ENCODE measurements around the gene NHS.

NHS gene

GRCh38 chrX:17592117-17592516, 217.1 kb downstream of the NHS start:
- Histone ChIP-seq H3K9me3 (ENCODE audit: control insufficient read depth, insufficient read depth, low read length) (no peaks in the 10 kb centered on the region), H3K9ac (ENCODE audit: low read depth, low read length) (no peak overlapping the region), H3K36me3 (ENCODE audit: insufficient read depth, low read length) (no peaks in the 10 kb centered on the region), H3K4me1 (ENCODE audit: insufficient read depth, low read length) (peaks cover 11% of the 10 kb centered on the region)

GRCh38 chrX:17594693-17595092, 219.7 kb downstream of the NHS start:
- Histone ChIP-seq H3K9me3 (ENCODE audit: control insufficient read depth, insufficient read depth, low read length) (no peaks in the 10 kb centered on the region), H3K9ac (ENCODE audit: low read depth, low read length) (no peak overlapping the region), H3K36me3 (ENCODE audit: insufficient read depth, low read length) (no peaks in the 10 kb centered on the region), H3K4me1 (ENCODE audit: insufficient read depth, low read length) (peaks cover 7% of the 10 kb centered on the region)

DNA sequence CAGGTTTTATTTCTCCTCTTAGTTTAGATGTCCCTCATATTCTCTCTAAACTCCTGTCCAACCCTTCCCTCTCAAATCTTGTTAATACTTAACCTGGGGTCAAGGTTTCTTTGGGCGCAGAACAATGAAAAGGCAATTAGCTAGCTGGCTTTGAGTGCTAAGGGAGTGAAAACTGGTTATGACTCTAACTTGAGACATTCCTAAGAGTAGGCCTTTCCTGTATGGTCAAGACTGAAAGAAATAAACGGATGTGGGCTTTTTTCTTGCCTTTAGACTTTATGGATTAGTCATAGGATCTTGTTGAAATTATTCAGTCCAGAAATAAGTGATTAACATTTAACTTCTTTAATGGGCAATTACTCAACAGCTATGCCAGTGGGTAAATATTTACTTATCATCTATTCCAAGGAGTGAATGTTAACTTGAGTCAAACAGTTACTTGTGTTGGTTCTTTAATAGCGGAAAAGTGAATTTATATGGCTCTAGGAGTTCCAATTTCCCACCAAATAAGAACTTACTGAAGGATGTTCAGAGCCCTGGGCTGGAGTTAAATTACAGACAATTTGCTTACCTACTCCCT, 220.5 kb downstream of the NHS start:
- Histone ChIP-seq H3K36me3 (ENCODE audit: insufficient read depth, low read length) (no peaks in the 10 kb centered on the region), H3K9ac (ENCODE audit: low read depth, low read length) (no peak overlapping the region), H3K4me1 (ENCODE audit: insufficient read depth, low read length) (peaks cover 15% of the 10 kb centered on the region), H3K9me3 (ENCODE audit: control insufficient read depth, insufficient read depth, low read length) (no peaks in the 10 kb centered on the region)

DNA sequence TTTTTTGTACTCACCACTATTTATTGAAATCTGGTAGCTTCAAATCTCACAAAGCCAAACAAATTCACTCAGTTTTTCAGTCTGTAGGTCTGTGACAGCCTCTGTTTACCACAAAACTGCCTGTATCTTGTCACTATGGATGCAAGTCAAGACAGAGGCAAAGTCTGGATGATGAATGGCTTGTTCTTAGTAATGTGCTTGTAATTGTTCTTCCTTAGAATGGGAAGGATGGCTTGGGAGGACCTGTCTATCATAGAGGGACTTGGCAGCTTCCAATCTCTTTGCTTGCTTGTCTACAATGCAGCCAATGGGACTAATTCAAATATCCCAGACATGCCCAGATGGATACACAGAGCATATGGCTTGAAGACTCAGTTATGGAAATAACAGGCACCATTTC, 221.1 kb downstream of the NHS start:
- Histone ChIP-seq H3K9me3 (ENCODE audit: control insufficient read depth, insufficient read depth, low read length) (no peaks in the 10 kb centered on the region), H3K36me3 (ENCODE audit: insufficient read depth, low read length) (no peaks in the 10 kb centered on the region), H3K4me1 (ENCODE audit: insufficient read depth, low read length) (peaks cover 16% of the 10 kb centered on the region), H3K9ac (ENCODE audit: low read depth, low read length) (no peak overlapping the region)

DNA sequence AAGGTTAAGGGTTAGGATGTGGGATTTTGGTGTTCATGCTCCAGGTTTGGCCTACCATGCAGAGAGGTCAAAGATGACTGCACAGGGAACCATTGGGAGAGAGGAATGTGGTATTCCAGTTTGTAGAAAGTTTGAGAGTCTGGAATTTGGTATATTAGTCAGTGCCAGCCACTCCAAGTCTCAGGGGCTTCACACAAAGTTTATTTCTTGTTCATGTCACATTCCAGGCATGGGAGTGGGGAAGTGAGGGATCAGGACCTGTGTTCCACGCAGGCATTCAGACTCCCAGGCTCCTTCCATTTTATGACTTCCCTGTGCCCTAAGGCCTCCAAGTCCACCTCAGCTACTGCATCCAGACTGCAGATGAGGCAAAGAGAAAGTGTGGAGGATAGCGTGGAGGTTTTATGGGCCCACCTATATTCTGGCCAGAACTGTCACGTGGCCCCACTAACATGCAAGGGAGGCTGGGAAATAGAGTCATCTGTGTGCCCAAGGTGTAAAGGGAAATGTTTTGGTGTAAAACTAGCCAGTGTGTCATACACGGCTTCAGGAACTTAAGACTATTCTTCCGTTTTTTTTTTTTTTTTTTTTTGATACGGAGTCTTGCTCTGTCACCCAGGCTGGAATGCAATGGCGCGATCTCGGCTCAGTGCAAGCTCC, 221.7 kb downstream of the NHS start:
- Histone ChIP-seq H3K9me3 (ENCODE audit: control insufficient read depth, insufficient read depth, low read length) (no peaks in the 10 kb centered on the region), H3K36me3 (ENCODE audit: insufficient read depth, low read length) (no peaks in the 10 kb centered on the region), H3K4me1 (ENCODE audit: insufficient read depth, low read length) (peaks cover 20% of the 10 kb centered on the region), H3K9ac (ENCODE audit: low read depth, low read length) (no peak overlapping the region)

- Histone ChIP-seq H3K9me3 (ENCODE audit: control insufficient read depth, insufficient read depth, low read length) (no peaks in the 10 kb centered on the region), H3K9ac (ENCODE audit: low read depth, low read length) (no peak overlapping the region), H3K4me1 (ENCODE audit: insufficient read depth, low read length) (peaks cover 26% of the 10 kb centered on the region), H3K36me3 (ENCODE audit: insufficient read depth, low read length) (no peaks in the 10 kb centered on the region)
Measured at GRCh38 chrX:17597327-17597726, 222.3 kb downstream of the NHS start.

- H3K9me3 ChIP-seq (ENCODE audit: control insufficient read depth, insufficient read depth, low read length) = no peaks in the 10 kb centered on the region
- no peaks in the 10 kb centered on the region for H3K36me3 ChIP-seq (ENCODE audit: insufficient read depth, low read length)
- peaks cover 28% of the 10 kb centered on the region for H3K4me1 ChIP-seq (ENCODE audit: insufficient read depth, low read length)
- H3K9ac ChIP-seq (ENCODE audit: low read depth, low read length) = no peak overlapping the region
Measured at GRCh38 chrX:17597836-17598439, 222.9 kb downstream of the NHS start.

GRCh38 chrX:17601441-17602200, 226.6 kb downstream of the NHS start:
- Histone ChIP-seq H3K9me3 (ENCODE audit: control insufficient read depth, insufficient read depth, low read length) (no peaks in the 10 kb centered on the region), H3K4me1 (ENCODE audit: insufficient read depth, low read length) (peaks cover 28% of the 10 kb centered on the region), H3K9ac (ENCODE audit: low read depth, low read length) (no peak overlapping the region), H3K36me3 (ENCODE audit: insufficient read depth, low read length) (no peaks in the 10 kb centered on the region)

DNA sequence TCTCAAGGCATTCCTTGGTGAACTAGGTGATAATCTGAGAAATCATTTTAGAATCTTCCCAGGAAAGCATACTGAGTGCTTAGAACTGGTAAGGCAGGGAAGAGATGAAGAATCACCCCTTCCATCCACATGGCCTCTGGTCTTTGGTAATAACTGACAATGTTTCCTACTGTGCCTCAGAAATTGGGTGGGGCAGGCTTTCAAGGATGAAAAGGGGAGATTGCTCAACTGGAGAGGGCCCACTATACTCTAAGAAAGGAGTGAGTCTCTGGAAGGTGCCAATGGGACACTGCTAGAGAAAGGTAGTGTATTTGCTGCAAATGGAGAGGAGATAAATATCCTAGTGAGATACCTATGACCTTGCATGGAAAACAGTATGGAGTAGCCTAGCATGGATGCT, 227.2 kb downstream of the NHS start:
- no peak overlapping the region for H3K9ac ChIP-seq (ENCODE audit: low read depth, low read length)
- no peaks in the 10 kb centered on the region for H3K36me3 ChIP-seq (ENCODE audit: insufficient read depth, low read length)
- no peaks in the 10 kb centered on the region for H3K9me3 ChIP-seq (ENCODE audit: control insufficient read depth, insufficient read depth, low read length)
- H3K4me1 ChIP-seq (ENCODE audit: insufficient read depth, low read length) = peaks cover 28% of the 10 kb centered on the region

DNA sequence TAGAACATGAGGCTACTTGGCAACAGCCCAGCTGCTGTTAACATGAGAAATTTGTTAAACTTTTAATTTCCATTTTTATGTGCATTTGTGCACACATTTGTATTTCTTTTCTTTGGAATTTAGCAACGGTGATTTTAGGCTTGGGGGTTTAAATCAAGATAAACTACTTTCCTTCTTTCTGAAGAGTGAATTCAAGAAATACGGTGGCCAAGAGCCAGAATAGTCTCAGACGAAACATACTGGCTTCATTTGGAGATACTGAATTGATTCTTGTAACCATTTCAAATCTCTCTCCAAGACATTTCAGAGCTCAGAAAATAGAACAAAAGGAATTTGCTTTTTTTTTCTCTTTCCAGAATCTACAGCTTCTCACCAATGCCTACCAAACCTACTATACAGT, 228.2 kb downstream of the NHS start:
- Histone ChIP-seq H3K9ac (ENCODE audit: low read depth, low read length) (no peak overlapping the region), H3K36me3 (ENCODE audit: insufficient read depth, low read length) (no peaks in the 10 kb centered on the region), H3K9me3 (ENCODE audit: control insufficient read depth, insufficient read depth, low read length) (no peaks in the 10 kb centered on the region), H3K4me1 (ENCODE audit: insufficient read depth, low read length) (peaks cover 28% of the 10 kb centered on the region)

DNA sequence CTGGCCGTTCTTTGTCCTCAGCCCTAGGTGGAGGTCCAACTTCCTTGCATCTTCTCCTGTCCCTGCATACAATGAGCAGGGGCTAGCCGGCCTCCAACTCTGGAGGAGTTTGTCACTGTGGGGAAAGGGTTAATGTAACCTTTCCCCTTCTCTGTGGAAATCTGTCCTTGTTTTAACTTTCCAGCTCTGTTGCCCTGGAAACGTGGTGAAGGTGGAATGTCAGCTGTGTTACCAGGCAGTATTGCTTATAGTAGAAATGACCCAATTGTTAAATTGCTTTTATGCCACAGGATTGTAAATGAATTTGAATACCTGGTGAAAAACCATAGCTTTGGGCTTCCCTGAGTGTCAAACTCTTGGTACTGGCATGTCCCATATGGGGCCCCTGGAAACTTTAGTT, 230.7 kb downstream of the NHS start:
- H3K9me3 ChIP-seq (ENCODE audit: control insufficient read depth, insufficient read depth, low read length) = no peaks in the 10 kb centered on the region
- no peaks in the 10 kb centered on the region for H3K36me3 ChIP-seq (ENCODE audit: insufficient read depth, low read length)
- H3K9ac ChIP-seq (ENCODE audit: low read depth, low read length) = no peak overlapping the region
- H3K4me1 ChIP-seq (ENCODE audit: insufficient read depth, low read length) = peaks cover 18% of the 10 kb centered on the region

DNA sequence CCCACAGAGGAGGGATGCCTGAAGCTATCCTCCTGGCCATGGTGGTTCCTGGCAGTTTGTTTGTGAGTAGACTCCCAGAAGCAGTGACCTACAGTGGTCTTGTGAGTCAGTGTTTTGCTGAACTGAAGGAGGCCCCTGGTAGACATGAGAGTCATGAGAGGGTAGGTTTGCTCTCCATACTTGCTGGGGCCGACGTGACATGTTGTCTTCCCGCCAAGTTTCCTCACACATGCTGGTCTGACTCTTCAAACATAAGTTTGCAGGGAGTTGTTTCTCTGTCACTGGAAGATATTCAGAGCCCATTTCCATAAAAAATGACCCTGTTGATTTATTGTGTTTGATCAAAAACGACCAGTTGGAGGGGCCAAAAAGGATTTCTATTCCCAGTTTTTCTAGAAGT, 231.2 kb downstream of the NHS start:
- Histone ChIP-seq H3K9me3 (ENCODE audit: control insufficient read depth, insufficient read depth, low read length) (no peaks in the 10 kb centered on the region), H3K4me1 (ENCODE audit: insufficient read depth, low read length) (peaks cover 13% of the 10 kb centered on the region), H3K36me3 (ENCODE audit: insufficient read depth, low read length) (no peaks in the 10 kb centered on the region), H3K9ac (ENCODE audit: low read depth, low read length) (no peak overlapping the region)

DNA sequence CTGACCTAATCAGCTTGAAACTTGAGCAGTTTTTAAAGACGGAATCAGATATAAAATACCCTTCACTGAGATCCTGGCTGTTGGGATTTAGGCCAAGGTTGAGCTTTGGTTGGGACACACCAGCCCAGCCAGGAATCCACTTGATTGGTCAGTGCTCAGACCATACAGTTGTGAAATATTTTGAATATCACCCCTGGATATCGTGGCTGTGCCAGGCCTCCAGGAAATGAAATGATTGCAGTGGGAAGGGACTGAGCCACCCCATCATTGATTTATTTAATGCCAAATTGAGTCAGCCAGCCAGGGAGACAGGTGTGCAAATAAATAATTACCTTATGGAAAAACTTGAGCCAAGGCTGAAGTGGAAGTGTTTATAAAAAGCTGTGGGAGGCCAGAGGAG, 233.9 kb downstream of the NHS start:
- Histone ChIP-seq H3K4me1 (ENCODE audit: insufficient read depth, low read length) (peaks cover 3% of the 10 kb centered on the region; the same call in 1 of the 2 replicates), H3K9ac (ENCODE audit: low read depth, low read length) (no peak overlapping the region), H3K36me3 (ENCODE audit: insufficient read depth, low read length) (no peaks in the 10 kb centered on the region), H3K9me3 (ENCODE audit: control insufficient read depth, insufficient read depth, low read length) (no peaks in the 10 kb centered on the region)

DNA sequence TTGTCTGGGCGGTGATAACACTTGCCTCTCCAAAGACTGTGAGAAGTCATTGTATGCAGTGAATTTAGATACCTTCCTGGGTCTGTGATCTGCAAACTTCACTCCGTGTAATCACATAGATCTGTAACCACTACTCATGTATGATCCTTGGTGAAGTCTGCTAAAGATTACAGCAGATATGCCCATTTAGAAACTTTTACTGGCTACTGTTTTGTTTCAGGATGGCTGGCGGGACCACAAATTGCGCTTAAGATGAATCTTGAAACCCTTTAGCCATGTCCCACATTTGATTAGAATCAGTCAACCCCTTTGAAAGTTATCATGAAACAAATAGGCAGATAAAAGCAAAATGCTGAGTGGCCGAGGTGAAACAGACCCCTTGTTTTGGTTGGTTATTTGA, 235.8 kb downstream of the NHS start:
- peaks cover 13% of the 10 kb centered on the region; the same call in 1 of the 2 replicates for H3K4me1 ChIP-seq (ENCODE audit: insufficient read depth, low read length)
- H3K36me3 ChIP-seq (ENCODE audit: insufficient read depth, low read length) = no peaks in the 10 kb centered on the region
- no peaks in the 10 kb centered on the region for H3K9me3 ChIP-seq (ENCODE audit: control insufficient read depth, insufficient read depth, low read length)
- H3K9ac ChIP-seq (ENCODE audit: low read depth, low read length) = no peak overlapping the region

All from ES-I3 (cell line).